Measurements from ENCODE around the gene STAT5B. TPM values are rescaled to one million over a fixed set of nuclear protein-coding genes. Genes with fewer than 3 reads are reported as not detected.
A peak's percentile ranks its signal among the peaks of the same experiment; 100 is the strongest.

The STAT5B gene
- total RNA-seq, 1 experiment from 2014 or later, result 42.9 TPM

- no peak for DNase-seq
- H3K18ac ChIP-seq (ENCODE audit: insufficient read length, low read depth, low read length), result no peak overlapping the region
- no peaks in the 10 kb centered on the region for H3K27me3 ChIP-seq (ENCODE audit: insufficient read depth, low read length)
- no peak overlapping the region for H3K23ac ChIP-seq (ENCODE audit: insufficient read length, low read depth, low read length)
- Mint-ChIP-seq H3K36me3 (ENCODE audit: insufficient read depth in 1 of 3, low read depth in 3 of 3) (peaks cover 0 to 3% (median 0%) of the 10 kb centered on the region in 3 experiments; a peak in 1 of 7 replicates), H3K4me1 (peaks cover 22 to 24% of the 10 kb centered on the region in 2 experiments), H3K27me3 (ENCODE audit: low read depth) (no peaks in the 10 kb centered on the region), H3K4me3 (no peak overlapping the region), H3K9me3 (no peaks in the 10 kb centered on the region), H3K27ac (peak overlapping the region in 1 of 3 experiments; percentile 29; a peak in 2 of 7 replicates)
- no peak overlapping the region for H2AK5ac ChIP-seq (ENCODE audit: insufficient read length, low read length)
- H3K9ac ChIP-seq (ENCODE audit: extremely low read depth, insufficient read length, low read length), result no peak overlapping the region
- H4K20me1 ChIP-seq (ENCODE audit: control insufficient read depth, insufficient read depth, insufficient read length), result no peaks in the 10 kb centered on the region
- no peaks in the 10 kb centered on the region for H3K79me1 ChIP-seq (ENCODE audit: insufficient read depth, low read depth, low read length, poor library complexity, severe bottlenecking)
- no CpG with 5 or more reads among the region's 5 CpGs for WGBS (ENCODE audit: extremely low coverage, insufficient read length, low lambda C conversion rate)
- no peak overlapping the region for H2BK15ac ChIP-seq (ENCODE audit: low read depth, low read length)
- no peak overlapping the region for H4K91ac ChIP-seq (ENCODE audit: insufficient read length, low read depth, low read length)
- H3T11ph ChIP-seq (ENCODE audit: low read length), result no peak overlapping the region
- no peak overlapping the region for H2BK120ac ChIP-seq (ENCODE audit: low read depth, low read length, poor library complexity, severe bottlenecking)
- no peak overlapping the region for H3K27ac ChIP-seq (ENCODE audit: insufficient read length, low read depth, low read length)
- H2BK12ac ChIP-seq (ENCODE audit: insufficient read length, low read depth, low read length), result no peak overlapping the region
- no peak overlapping the region for H3K4ac ChIP-seq (ENCODE audit: low read depth, low read length)
- H2BK5ac ChIP-seq (ENCODE audit: insufficient read length, low read length), result no peak overlapping the region
- no peaks in the 10 kb centered on the region for H3K9me3 ChIP-seq (ENCODE audit: control insufficient read depth, low read depth, low read length)
- no peak overlapping the region for H2AFZ ChIP-seq (ENCODE audit: low read length)
- no peak overlapping the region for H2BK20ac ChIP-seq (ENCODE audit: low read depth, low read length, poor library complexity, severe bottlenecking)
- no peak overlapping the region for H3K14ac ChIP-seq (ENCODE audit: insufficient read depth, low read length)
- TF ChIP-seq CTCF (conservative IDR thresholded peaks at IDR 0.05), result no peak
- no peaks in the 10 kb centered on the region for H3K4me1 ChIP-seq (ENCODE audit: insufficient read depth, low read length)
- H3K79me2 ChIP-seq (ENCODE audit: insufficient read depth, low read length), result peaks cover 2% of the 10 kb centered on the region; the same call in 1 of the 2 replicates
- no peak overlapping the region for H4K8ac ChIP-seq (replicated peaks; ENCODE audit: insufficient read length, low read depth, low read length)
- no peaks in the 10 kb centered on the region for H3K23me2 ChIP-seq (ENCODE audit: insufficient read length, low read depth, low read length, poor library complexity, severe bottlenecking)
- H4K5ac ChIP-seq (ENCODE audit: insufficient read length, low read depth, low read length), result no peak overlapping the region
- H3K56ac ChIP-seq (ENCODE audit: insufficient read length, low read depth, low read length), result no peak overlapping the region
- H3K4me2 ChIP-seq (ENCODE audit: insufficient read depth, insufficient read length, low read length), result no peak overlapping the region
Measured at GRCh38 chr17:42247734-42248133, 28.5 kb downstream of the STAT5B start.

Data from H9 (cell line).